ENCODE measurements around the gene NUDCD3.

The NUDCD3 gene

DNA sequence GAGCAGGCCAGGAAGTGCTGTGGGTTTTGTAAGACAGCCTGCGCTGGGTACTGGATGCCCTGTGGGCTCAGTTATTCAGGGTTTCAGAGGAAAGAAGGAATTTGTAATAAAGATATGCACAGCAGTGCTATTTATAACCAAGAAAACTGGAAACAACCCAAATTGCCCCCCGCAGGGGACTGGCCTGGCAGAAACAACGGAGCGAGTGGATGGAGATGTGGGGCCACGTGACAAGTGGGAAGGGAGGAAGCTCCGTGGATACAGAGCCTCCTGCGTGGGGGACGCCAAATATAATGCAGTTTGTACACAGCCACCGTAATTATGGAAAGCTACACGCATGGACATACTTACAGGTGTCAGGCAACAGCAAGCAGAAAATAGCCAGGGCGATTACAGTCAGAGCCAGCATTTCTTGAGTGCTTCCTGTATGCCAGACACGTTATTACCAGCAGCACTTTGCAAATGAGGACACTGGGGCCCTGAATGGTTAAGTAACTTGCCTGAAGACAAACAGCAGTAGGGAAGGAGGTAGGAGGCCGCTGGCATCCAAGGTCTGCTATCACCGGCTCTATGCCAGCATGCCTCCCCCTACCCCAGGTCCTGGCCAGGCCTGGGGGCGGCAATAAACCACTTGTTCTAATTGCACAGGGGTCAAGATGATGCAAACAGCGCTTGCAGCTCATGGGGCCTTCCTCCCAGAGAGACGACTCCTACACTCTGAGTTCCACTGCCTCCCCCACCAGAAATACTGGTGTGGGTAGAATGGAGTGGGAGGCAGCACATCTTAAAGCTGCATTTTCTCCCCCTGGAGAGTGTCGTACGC is 156.3 kb downstream of the NUDCD3 start:
- TF ChIP-seq, protein P1, sequence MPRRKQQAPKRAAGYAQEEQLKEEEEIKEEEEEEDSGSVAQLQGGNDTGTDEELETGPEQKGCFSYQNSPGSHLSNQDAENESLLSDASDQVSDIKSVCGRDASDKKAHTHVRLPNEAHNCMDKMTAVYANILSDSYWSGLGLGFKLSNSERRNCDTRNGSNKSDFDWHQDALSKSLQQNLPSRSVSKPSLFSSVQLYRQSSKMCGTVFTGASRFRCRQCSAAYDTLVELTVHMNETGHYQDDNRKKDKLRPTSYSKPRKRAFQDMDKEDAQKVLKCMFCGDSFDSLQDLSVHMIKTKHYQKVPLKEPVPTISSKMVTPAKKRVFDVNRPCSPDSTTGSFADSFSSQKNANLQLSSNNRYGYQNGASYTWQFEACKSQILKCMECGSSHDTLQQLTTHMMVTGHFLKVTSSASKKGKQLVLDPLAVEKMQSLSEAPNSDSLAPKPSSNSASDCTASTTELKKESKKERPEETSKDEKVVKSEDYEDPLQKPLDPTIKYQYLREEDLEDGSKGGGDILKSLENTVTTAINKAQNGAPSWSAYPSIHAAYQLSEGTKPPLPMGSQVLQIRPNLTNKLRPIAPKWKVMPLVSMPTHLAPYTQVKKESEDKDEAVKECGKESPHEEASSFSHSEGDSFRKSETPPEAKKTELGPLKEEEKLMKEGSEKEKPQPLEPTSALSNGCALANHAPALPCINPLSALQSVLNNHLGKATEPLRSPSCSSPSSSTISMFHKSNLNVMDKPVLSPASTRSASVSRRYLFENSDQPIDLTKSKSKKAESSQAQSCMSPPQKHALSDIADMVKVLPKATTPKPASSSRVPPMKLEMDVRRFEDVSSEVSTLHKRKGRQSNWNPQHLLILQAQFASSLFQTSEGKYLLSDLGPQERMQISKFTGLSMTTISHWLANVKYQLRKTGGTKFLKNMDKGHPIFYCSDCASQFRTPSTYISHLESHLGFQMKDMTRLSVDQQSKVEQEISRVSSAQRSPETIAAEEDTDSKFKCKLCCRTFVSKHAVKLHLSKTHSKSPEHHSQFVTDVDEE (CRISPR knock-in tag; IDR thresholded peaks at IDR 0.05): no peak
- TF ChIP-seq TOX (CRISPR knock-in tag; IDR thresholded peaks at IDR 0.05; ENCODE audit: borderline replicate concordance) (no peak), RARB (CRISPR knock-in tag; IDR thresholded peaks at IDR 0.05) (no peak), OSR1 (CRISPR knock-in tag; IDR thresholded peaks at IDR 0.05) (no peak), CSDC2 (CRISPR knock-in tag; IDR thresholded peaks at IDR 0.05) (no peak), ARNTL (CRISPR knock-in tag; IDR thresholded peaks at IDR 0.05; ENCODE audit: borderline replicate concordance, low read depth) (no peak), PPARA (CRISPR knock-in tag; IDR thresholded peaks at IDR 0.05; ENCODE audit: borderline replicate concordance) (no peak), ZC3H10 (CRISPR knock-in tag; IDR thresholded peaks at IDR 0.05) (no peak), ZNF565 (CRISPR knock-in tag; conservative IDR thresholded peaks at IDR 0.05; ENCODE audit: low read depth) (no peak), ZNF70 (CRISPR knock-in tag; IDR thresholded peaks at IDR 0.05) (no peak), ZFP30 (CRISPR knock-in tag; IDR thresholded peaks at IDR 0.05) (no peak), ISL1 (CRISPR knock-in tag; IDR thresholded peaks at IDR 0.05) (no peak), TCF4 (CRISPR knock-in tag; IDR thresholded peaks at IDR 0.05; ENCODE audit: borderline replicate concordance) (no peak), ESRRG (CRISPR knock-in tag; IDR thresholded peaks at IDR 0.05) (no peak), BACH2 (CRISPR knock-in tag; IDR thresholded peaks at IDR 0.05; ENCODE audit: borderline replicate concordance) (no peak), ZFP3 (CRISPR knock-in tag; IDR thresholded peaks at IDR 0.05) (no peak)
- TF ChIP-seq, protein P2, sequence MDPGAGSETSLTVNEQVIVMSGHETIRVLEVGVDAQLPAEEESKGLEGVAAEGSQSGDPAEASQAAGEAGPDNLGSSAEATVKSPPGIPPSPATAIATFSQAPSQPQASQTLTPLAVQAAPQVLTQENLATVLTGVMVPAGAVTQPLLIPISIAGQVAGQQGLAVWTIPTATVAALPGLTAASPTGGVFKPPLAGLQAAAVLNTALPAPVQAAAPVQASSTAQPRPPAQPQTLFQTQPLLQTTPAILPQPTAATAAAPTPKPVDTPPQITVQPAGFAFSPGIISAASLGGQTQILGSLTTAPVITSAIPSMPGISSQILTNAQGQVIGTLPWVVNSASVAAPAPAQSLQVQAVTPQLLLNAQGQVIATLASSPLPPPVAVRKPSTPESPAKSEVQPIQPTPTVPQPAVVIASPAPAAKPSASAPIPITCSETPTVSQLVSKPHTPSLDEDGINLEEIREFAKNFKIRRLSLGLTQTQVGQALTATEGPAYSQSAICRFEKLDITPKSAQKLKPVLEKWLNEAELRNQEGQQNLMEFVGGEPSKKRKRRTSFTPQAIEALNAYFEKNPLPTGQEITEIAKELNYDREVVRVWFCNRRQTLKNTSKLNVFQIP (CRISPR knock-in tag; IDR thresholded peaks at IDR 0.05; ENCODE audit: borderline replicate concordance, low read depth): no peak
- TF ChIP-seq, protein P3, sequence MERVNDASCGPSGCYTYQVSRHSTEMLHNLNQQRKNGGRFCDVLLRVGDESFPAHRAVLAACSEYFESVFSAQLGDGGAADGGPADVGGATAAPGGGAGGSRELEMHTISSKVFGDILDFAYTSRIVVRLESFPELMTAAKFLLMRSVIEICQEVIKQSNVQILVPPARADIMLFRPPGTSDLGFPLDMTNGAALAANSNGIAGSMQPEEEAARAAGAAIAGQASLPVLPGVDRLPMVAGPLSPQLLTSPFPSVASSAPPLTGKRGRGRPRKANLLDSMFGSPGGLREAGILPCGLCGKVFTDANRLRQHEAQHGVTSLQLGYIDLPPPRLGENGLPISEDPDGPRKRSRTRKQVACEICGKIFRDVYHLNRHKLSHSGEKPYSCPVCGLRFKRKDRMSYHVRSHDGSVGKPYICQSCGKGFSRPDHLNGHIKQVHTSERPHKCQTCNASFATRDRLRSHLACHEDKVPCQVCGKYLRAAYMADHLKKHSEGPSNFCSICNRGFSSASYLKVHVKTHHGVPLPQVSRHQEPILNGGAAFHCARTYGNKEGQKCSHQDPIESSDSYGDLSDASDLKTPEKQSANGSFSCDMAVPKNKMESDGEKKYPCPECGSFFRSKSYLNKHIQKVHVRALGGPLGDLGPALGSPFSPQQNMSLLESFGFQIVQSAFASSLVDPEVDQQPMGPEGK (CRISPR knock-in tag; IDR thresholded peaks at IDR 0.05; ENCODE audit: borderline replicate concordance): no peak
- TF ChIP-seq, protein P4, sequence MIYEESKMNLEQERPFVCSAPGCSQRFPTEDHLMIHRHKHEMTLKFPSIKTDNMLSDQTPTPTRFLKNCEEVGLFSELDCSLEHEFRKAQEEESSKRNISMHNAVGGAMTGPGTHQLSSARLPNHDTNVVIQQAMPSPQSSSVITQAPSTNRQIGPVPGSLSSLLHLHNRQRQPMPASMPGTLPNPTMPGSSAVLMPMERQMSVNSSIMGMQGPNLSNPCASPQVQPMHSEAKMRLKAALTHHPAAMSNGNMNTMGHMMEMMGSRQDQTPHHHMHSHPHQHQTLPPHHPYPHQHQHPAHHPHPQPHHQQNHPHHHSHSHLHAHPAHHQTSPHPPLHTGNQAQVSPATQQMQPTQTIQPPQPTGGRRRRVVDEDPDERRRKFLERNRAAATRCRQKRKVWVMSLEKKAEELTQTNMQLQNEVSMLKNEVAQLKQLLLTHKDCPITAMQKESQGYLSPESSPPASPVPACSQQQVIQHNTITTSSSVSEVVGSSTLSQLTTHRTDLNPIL (CRISPR knock-in tag; IDR thresholded peaks at IDR 0.05; ENCODE audit: low read depth): no peak
- TF ChIP-seq, protein P5, sequence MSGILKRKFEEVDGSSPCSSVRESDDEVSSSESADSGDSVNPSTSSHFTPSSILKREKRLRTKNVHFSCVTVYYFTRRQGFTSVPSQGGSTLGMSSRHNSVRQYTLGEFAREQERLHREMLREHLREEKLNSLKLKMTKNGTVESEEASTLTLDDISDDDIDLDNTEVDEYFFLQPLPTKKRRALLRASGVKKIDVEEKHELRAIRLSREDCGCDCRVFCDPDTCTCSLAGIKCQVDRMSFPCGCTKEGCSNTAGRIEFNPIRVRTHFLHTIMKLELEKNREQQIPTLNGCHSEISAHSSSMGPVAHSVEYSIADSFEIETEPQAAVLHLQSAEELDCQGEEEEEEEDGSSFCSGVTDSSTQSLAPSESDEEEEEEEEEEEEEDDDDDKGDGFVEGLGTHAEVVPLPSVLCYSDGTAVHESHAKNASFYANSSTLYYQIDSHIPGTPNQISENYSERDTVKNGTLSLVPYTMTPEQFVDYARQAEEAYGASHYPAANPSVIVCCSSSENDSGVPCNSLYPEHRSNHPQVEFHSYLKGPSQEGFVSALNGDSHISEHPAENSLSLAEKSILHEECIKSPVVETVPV (CRISPR knock-in tag; IDR thresholded peaks at IDR 0.05): no peak
- ATAC-seq: no peak

DNA sequence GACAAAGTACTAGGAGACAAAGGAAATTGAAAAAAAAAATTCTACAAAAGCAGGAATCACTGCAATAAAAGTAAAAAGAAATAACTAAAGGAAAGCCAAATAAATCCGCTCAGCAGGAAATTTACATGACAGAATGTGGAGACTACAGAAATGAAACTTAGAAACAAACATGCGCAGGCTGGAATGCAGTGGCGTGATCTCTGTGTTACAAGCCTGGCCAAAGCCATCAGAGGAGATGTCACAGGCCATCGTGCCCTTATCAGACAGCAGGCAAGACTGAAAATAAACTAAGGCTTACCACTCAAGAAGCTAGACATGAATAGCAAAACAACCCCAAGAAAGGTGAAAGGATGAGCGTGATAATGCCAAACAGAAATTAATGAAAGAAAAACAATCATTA is 158.8 kb downstream of the NUDCD3 start:
- TF ChIP-seq ZFP30 (CRISPR knock-in tag; IDR thresholded peaks at IDR 0.05): no peak
- TF ChIP-seq, protein P3 (CRISPR knock-in tag; IDR thresholded peaks at IDR 0.05; ENCODE audit: borderline replicate concordance): no peak
- TF ChIP-seq TCF4 (CRISPR knock-in tag; IDR thresholded peaks at IDR 0.05; ENCODE audit: borderline replicate concordance): no peak
- no peak for ATAC-seq

All from SK-N-SH treated with all-trans-retinoic acid at 6 μM for 48 hours (cell line).